Right hindlimb (tissue), 1 donor: Measurements from ENCODE around the gene HSPA5.
"Not testable (repeated sequence)": the region's sequence is repeated elsewhere in the genome, so short reads cannot be mapped to it uniquely, and the experiment has no call there.

Experiments
- DNase-seq: peaks from one replicate; pipeline ENCODE4 v3.0.0-alpha.2; 2018

HSPA5 gene

GRCh38 chr9:125241863-125242739 lies 958 bp upstream of the HSPA5 start:
- DNase-seq, result no peak

DNA sequence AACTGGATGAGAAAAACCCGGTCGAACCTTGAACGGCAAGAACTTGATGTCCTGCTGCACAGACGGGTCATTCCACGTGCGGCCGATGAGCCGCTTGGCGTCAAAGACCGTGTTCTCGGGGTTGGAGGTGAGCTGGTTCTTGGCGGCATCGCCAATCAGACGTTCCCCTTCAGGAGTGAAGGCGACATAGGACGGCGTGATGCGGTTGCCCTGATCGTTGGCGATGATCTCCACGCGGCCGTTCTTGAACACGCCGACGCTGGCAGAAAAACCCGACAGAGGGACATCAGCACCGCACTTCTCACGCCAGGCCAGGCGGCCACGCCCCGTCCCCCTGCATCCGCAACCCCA lies 519 bp downstream of the HSPA5 start:
- DNase-seq, result no peak

- DNase-seq, result no peak
These were observed 1.2 kb downstream of the HSPA5 start for GRCh38 chr9:125239631-125240597.

DNA sequence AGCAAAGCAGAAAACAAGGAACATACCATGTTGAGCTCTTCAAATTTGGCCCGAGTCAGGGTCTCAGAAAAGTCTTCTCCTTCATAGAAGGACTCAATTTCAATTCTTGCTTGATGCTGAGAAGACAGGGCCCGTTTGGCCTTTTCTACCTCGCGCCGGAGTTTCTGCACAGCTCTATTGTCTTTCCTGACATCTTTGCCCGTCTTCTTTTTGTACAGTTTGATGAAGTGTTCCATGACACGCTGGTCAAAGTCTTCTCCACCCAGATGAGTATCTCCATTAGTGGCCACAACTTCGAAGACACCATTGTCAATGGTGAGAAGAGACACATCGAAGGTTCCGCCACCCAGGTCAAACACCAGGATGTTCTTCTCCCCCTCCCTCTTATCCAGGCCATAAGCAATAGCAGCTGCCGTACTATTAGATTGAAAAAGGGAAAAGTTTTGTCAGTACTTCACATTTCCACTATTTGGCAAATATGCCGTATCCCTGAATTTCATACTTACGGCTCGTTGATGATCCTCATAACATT lies 2.2 kb downstream of the HSPA5 start:
- DNase-seq, result no peak

- DNase-seq, result no peak
These were observed 2.8 kb downstream of the HSPA5 start for GRCh38 chr9:125238127-125238914.

DNA sequence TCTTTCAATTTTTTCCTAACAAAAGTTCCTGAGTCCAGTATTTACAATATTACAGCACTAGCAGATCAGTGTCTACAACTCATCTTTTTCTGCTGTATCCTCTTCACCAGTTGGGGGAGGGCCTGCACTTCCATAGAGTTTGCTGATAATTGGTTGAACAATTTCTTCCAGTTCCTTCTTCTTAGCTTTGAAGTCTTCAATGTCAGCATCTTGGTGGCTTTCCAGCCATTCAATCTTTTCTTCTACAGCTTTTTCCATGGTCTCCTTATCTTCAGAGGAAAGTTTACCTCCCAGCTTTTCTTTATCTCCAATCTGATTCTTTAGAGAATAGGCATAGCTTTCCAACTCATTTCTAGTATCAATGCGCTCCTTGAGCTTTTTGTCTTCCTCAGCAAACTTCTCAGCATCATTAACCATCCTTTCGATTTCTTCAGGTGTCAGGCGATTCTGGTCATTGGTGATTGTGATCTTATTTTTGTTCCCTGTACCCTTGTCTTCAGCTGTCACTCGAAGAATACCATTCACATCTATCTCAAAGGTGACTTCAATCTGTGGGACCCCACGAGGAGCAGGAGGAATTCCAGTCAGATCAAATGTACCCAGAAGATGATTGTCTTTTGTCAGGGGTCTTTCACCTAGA lies 4.5 kb downstream of the HSPA5 start:
- not testable (repeated sequence) for DNase-seq

- DNase-seq, result no peak
These were observed 5.2 kb downstream of the HSPA5 start for GRCh38 chr9:125235804-125236519.

DNA sequence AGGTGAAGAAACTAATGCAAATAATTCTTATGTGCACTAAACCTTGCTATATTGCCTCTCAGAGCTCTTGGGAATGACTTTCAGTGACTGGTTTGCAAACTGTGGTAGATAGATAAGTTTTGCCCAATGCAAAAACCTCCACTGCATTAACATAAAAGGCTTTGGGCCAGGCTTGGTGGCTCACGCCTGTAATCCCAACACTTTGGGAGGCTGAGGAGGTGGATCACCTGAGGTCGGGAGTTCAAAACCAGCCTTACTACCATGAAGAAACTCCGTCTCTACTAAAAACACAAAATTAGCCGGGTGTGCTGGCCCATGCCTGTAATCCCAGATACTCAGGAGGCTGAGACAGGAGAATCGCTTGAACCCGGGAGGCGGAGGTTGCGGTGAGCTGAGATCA lies 7.0 kb downstream of the HSPA5 start:
- not testable (repeated sequence) for DNase-seq

GRCh38 chr9:125233678-125234077 lies 7.5 kb downstream of the HSPA5 start:
- DNase-seq, result no peak

GRCh38 chr9:125227761-125228160 lies 13.4 kb downstream of the HSPA5 start:
- DNase-seq, result no peak

DNA sequence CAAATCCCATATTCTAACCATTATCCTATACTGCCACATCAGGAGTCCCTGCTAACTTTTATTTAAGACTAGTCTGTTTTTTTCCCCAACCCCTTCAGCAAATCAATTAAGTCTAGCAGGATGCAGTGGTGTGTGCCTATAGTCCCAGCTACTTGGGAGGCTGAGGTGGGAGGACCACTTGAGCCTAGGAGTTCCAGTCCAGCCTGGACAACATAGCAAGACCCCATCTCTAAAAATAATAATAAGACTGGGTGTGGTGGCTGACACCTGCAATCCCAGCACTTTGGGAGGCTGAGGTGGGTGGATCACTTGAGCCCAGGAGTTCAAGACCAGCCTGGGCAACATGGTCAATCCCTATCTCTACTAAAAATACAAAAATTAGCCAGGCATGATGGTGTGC lies 16.3 kb downstream of the HSPA5 start:
- DNase-seq, result not testable (repeated sequence)

DNA sequence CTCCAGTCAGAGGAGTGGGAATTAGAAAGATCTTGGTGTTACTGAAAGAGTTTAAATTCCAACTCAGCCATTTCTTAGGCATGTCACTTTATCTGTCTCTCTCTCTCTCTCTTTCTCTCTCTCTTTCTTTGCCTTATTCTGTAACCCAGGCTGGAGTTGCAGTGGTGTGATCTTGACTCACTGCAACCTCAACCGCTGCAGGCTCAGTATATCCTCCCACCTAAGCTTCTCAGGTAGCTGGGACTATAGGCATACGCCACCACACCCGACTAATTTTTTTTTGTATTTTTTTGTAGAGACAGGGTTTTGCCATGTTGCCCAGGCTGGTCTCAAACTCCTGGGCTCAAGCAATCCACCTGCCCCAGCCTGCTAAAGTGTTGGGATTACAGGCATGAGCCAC lies 22.5 kb downstream of the HSPA5 start:
- no peak for DNase-seq

- DNase-seq, result no peak
These were observed 27.0 kb downstream of the HSPA5 start for GRCh38 chr9:125214186-125214585.

DNA sequence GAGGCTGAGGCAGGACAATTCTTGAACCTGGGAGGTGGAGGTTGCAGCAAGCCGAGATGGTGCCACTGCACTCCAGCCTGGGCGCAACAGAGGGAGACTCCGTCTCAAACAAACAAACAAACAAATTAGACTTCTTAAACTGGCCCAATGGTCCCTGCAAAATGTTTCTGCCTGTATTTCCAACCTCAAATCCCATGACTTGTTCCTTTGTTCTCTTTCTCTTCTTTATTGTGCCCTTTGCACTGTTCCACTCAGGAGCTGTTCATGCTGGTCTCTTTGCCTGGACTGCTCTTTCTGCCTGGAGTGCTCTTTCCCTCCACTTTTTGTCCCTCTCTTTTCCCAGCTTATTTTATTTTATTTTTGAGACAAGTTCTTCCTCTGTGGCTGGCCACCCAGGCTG lies 36.7 kb downstream of the HSPA5 start:
- DNase-seq, result no peak

GRCh38 chr9:125202846-125203618 lies 38.1 kb downstream of the HSPA5 start:
- no peak for DNase-seq

DNA sequence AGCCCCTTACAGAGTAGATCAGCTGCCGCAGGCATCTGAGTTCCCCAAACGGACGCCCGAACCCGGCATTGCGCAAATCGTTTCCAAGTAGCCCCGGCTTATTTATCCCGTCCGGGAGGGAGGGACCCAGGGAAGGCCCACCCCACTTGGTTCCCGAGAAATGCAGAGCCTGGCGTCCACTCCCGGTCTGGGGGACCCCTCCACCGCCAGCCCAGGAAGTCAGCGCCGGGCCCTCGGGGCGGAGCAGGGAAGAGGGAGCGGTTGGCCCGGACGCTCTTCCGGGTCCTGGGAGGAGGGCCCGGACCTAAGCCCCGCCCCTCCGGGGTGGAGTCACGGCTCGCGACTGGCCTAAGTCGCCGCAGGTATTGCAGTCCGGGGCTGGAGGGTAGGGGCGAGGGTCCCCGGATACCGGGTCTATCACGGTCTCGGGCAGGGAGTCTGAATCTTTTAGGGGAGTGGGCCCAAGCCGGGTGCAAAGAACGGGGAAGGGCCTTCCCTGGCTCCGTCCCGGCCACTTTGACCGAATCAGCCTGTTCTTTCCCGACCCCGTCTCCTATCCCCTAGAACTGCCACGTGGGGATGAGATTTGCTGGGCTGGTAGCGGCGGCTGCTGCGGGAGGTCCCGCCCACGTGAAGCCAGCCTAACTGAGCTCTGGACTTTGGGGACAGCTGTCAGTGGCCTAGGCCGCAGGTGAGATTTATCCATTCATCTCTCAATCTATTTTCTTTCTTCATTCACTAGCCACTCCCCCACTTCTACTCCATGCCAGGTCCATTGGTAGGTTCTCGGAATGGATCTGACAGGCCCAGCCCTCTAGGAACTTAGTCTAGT lies 40.7 kb downstream of the HSPA5 start, which contains the start of gene RABEPK:
Gene RABEPK, plus strand, starts transcription at position 327 of the 832 bp plus-strand sequence. CDS start 2,472 bp downstream, outside the sequence.
- DNase-seq, result peak; percentile 95

- not testable (repeated sequence) for DNase-seq
These were observed 45.6 kb downstream of the HSPA5 start for GRCh38 chr9:125195591-125195990.

DNA sequence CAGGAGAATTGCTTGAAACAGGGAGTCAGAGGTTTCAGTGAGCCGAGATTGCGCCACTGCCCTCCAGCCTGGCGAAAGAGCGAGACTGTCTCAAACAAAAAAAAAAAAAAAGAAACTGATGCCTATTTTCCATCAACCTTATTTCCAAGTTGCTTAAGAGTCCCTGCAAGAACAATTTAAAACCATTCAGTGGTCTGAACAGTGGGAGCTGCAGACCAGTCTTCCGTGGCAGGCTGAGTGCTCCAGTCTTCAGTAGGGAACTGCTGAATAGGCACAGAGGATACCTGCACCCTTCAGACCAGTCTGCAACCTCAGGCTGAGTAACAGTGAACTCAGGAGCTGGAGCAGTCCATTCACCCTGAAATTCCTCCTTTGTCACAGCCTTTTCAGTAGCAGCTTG lies 46.7 kb downstream of the HSPA5 start:
- DNase-seq, result not testable (repeated sequence)

DNA sequence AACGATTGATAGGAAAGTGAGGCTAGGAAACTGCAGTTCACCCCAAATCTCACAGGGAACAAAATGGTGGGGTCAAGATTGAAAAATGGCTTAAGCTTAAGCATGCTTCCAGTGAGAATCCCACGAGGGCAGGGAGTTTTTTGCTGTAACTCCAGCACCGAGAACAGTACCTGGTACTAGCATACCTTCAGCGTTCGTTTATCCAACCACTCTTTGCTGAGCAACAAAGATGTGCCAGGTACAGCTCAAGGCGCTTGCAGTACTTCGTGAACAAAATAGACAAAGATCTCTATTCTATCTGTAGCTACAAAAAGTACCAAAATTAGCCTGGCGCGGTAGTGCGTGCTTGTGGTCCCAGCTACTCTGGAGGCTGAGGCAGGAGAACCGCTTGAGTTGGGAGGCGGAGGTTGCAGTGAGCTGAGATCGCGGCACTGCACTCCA lies 50.8 kb downstream of the HSPA5 start:
- no peak for DNase-seq
